HG02885 (cell line): ENCODE results near the gene EREG.
"Not testable (repeated sequence)": the region's sequence is repeated elsewhere in the genome, so short reads cannot be mapped to it uniquely, and the experiment has no call there.

Experiments used
- ATAC-seq: cut with Tn5 transposase; IDR thresholded peaks from one replicate; pipeline ENCODE4 v1.9.1; 2021; ENCODE audit warnings: mild to moderate bottlenecking; ENCODE audit not compliant: unreplicated experiment, poor library complexity

EREG gene

GRCh38 chr4:74339501-74339900, 25.4 kb upstream of the EREG start:
- ATAC-seq: no peak

- not testable (repeated sequence) for ATAC-seq
Measured at GRCh38 chr4:74340421-74340820, 24.5 kb upstream of the EREG start.

GRCh38 chr4:74344031-74344430, 20.9 kb upstream of the EREG start:
- no peak for ATAC-seq

GRCh38 chr4:74353858-74354257, 11.1 kb upstream of the EREG start:
- no peak for ATAC-seq

GRCh38 chr4:74357965-74358364, 7.0 kb upstream of the EREG start:
- no peak for ATAC-seq

- no peak for ATAC-seq
Measured at GRCh38 chr4:74361671-74362070, 3.3 kb upstream of the EREG start.

GRCh38 chr4:74362347-74362746, 2.6 kb upstream of the EREG start:
- no peak for ATAC-seq

GRCh38 chr4:74364256-74364651, 691 bp upstream of the EREG start:
- ATAC-seq: no peak

GRCh38 chr4:74365761-74366160, 816 bp downstream of the EREG start:
- ATAC-seq: no peak

- ATAC-seq: peak; percentile 36
Measured at GRCh38 chr4:74366367-74366911, 1.5 kb downstream of the EREG start.

GRCh38 chr4:74367656-74368290, 2.8 kb downstream of the EREG start:
- ATAC-seq: no peak

GRCh38 chr4:74368596-74368995, 3.7 kb downstream of the EREG start:
- ATAC-seq: no peak

GRCh38 chr4:74369855-74370254, 4.9 kb downstream of the EREG start:
- ATAC-seq: no peak

GRCh38 chr4:74370912-74371311, 6.0 kb downstream of the EREG start:
- ATAC-seq: peak; percentile 93

GRCh38 chr4:74374128-74374527, 9.2 kb downstream of the EREG start:
- ATAC-seq: no peak

- ATAC-seq: no peak
Measured at GRCh38 chr4:74374561-74375327, 9.8 kb downstream of the EREG start.

- no peak for ATAC-seq
Measured at GRCh38 chr4:74375824-74376426, 11.0 kb downstream of the EREG start.

GRCh38 chr4:74376888-74377483, 12.0 kb downstream of the EREG start:
- peak; percentile 73 for ATAC-seq

GRCh38 chr4:74377714-74378113, 12.8 kb downstream of the EREG start:
- no peak for ATAC-seq

GRCh38 chr4:74378573-74378972, 13.6 kb downstream of the EREG start:
- ATAC-seq: no peak

GRCh38 chr4:74379912-74380311, 15.0 kb downstream of the EREG start:
- no peak for ATAC-seq
